ENCODE results near the gene SLC2A10.

SLC2A10 gene

DNA sequence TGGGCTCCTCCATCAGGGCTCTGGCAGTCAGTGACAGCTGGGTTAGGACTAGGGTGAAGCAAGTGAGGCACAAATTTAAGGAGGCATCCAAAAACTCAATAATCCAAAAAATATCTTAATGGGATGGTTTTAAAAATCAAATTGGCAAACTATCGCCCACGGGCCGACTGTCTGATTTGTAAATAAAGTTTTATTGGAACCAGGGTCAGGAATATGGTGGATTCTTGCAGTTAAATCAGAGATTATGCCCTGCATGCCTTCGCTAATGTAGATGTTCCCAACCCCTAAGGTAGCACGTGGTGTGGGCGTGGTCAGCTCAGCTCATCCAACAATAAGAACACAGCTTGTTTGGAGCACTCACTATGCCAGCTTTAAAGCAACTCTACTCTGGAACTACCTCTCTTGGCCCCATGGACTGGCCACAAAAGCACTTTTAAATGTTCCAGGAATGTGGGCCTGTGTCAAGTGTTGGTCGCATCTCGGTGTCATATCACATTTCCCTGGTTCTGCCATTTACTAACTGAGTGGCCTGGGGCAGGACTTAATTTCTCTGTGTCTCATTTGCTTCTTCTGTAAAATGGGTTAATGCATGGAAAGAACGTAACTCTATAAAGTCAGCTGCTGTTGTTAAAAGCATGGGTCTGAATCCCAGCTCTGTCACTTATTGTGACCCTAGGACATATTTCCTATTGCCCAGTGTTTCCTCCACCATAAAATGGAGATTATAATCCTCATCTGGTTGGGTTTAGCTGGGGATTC lies 27.2 kb upstream of the SLC2A10 start:
- no peak for DNase-seq

DNA sequence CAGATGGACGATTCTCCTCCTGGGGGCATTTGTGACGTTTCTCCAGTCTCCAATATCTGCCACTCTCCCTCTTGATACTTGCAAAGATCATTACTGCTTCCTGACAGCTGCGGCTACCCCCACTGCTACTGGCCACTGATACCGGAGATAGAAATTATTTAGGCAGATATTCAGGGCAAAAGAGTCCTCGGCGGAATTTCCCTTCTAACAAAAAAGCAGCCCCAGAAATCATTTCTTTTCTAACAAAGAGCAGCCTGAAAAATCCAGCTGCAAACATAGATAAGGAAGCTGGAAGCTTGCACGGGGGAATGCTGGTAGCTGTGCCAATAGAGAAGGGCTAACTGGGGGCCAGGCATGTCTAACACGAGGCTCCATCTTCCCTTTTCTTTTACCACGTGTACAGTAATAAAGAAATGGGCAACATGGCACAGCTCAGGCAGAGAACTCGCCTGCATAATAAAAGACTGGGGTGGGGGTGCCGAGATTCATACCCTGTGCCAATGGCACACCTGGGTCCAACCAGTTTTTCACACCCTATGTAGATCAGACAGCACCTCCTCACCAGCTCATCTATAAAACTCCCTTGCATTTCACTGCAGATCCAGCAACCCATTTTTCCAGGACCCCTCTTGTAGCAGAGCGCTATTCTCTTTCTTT lies 26.3 kb upstream of the SLC2A10 start:
- no peak for DNase-seq

DNA sequence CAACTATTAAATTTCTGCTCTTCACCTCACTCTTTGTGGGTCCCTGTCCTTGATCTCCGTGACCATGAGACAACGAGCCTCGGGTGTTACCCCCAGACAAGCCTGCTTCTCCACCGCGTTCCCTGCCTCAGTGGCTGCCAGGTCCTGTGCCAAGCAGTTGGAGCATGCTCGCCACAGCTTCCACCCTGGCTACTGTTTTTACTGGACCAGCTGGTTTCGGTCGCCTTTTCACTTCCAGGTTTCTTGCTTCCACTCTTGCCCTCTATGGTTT lies 25.8 kb upstream of the SLC2A10 start:
- no peak for DNase-seq

DNA sequence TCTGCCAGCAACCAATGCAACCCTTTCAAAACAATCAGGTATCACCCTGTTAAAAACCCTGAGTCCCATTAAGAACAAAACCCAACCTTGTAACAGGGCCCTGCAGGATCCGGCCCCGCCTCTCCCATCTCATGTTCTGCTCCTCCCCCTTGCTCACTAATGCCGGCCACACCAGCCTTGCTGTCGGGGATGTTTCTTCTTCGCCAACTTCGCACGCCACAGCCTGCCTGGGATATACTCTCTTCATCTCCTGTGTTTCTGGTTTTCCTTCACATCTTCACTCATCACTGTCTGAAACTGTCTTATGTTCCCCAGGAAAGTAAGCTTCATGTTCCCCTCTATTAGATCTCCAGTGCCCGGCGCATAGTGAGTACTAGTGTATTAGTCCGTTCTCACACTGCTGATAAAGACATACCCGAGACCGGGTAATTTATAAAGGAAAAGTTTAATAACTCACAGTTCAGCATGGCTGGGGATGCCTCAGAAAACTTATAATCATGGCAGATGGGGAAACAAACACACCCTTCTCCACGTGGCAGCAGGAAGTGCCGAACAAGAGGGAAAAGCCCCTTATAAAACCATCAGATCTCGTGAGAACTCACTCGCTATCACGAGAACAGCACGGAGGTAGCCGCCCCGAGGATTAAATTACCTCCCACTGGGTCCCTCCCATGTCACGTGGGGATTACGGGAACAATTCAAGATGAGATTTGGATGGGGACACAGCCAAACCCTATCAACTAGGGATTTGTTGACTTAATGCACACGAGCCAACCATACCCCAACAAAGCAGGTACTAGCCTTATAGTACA lies 25.3 kb upstream of the SLC2A10 start:
- no peak for DNase-seq

DNA sequence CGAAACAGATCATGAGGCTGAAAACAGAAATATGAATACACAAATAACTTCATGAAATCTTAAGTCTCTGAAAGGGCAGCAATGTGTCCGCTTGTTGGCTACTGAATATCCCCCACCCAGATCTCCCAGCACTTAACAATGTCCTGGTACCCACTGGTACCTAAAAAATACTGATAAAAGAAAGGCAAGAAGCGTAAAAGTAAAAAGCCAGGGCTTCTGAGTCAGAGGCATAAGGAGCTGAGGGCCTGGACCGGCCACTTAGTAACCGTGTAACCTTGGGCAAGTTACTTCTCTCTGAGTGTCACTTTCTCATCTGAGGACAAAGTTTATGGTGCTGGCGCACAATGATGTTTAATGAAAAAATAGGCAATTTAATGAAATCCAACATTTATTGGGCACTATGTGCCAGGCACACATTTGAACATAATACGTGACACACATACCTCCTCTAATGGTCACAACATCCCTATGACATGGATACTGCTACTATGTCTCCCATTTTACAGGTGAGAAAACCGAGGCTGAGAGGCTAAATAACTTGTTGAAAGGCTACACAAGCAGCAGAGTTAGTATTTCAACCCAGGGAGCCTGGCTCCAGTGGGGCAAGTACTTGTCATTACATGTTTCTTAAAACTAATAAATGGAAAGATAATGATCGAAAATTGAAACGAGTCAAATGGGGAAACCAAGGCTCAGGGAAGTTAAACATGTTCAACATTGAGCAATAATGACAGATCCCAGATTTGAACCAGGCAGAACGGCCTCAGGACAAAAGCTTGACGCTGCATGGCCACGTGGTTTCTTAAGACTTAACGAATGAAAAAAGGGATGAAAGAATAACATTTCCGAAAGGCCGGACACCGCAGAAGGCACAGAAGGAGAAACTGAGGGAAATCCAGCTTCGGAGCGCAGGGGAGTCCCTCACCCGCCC lies 21.0 kb upstream of the SLC2A10 start:
- DNase-seq: peak; percentile 30 to 47 (median 33)

DNA sequence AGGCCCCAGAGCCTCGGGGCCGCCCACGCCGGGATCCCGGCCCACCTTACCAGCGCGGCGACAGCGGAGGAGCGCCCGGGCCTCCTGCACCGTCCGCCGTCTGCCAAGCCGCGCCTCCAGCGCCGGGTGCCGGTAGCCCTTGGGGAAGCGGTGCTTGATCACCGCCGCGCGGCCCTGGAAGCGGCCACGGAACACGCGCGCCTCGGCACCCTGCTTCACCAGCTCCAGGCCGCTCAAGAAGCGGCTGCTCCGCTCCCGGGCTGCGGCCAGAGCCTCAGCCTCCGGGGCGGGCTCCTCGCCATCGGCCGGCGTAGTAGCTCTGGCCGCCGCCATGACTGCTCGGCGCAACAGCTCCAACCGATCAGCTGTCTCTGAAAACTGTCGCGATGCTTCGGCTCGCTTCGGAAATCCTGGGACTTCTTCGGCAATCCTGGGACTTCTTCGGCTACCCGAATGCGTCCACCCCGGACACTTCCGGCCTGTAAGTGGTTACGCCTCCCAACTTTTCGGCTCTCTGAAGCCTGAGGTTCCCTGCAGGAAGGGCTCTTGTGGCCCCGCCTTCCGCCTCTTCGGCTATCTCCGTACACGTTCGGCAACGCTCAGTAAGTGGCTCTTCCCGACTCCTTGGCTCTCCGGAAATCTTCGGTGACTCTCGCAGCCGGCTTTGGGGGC lies 20.2 kb upstream of the SLC2A10 start, which contains the start of gene TP53RK:
Gene TP53RK (minus strand): TSS at position 363 of the 672 bp plus-strand sequence. CDS start 30 bp downstream, at position 333.
- peak; percentile 98 to 100 (median 99) for DNase-seq

DNA sequence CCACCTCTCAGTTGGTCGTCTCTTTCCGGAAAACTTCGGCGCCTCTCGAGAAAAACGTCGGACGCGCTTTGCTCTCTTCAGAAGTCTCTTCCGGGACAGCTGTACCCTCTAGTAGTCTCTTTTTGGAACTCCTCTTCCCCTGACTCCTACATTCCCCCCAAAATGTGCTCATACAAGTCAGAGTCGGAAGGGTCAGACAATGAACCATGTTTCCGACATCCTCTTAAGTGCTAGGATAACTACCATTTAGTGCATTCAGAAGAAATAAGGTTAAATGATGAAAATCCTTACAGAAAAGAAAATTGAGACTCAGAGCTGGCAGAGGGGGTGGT lies 19.7 kb upstream of the SLC2A10 start:
- no peak for DNase-seq

DNA sequence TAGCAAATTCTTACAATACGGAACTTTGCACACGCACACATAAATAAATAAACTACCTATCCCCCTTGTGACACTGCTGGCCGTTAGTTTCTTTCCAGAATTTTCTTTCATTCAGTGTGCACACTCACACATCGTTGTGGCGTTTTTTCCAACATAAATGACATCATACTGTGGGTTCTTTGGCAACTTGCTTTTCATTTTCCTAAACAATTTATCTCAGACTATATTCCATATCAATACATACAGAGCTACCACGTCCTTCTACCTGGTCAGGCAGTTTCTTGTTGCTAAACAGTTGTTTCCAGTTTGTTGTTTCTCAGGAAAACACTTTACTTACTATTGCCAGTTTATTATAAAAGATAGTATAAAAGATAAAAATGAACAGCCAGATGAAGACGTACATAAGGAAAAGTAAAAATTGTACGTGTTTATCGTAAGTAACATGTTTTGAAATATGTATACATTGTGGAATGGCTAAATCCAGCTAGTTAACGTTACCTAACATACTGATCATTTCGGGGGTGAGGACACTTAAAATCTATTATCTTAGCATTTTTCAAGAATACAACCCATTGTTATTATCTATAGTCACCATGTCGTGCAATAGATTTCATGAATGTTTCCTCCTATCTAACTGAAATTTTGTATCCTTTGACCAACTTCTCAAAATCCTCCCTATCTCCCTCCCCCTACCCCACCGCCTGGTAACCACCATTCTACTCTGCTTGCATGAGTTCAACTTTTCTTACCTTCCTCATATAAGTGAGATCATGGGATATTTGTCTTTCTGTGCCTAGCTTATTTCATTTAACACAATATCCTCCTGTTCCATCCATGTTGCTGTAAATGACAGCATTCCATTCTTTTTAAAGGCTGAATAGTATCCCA lies 19.0 kb upstream of the SLC2A10 start:
- peak in 2 of 3 donors; percentile 16 to 21 for DNase-seq

DNA sequence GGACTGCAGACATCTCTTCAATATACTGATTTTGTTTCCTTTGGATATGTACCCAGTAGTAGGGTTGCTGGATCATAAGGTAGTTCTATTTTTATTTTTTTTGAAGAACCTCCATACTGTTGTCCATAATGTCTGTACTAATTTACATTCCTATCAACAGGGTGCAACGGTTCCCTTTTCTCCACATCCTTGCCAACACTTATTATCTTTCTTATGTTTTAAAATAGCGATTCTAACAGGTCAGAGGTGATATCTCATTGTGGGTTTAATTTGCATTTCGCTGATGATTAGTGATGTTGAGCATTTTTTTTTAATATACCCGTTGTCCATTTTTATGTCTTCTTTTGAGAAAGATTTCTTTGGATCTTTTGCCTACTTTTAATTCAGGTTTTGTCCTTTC lies 18.3 kb upstream of the SLC2A10 start:
- DNase-seq: no peak

DNA sequence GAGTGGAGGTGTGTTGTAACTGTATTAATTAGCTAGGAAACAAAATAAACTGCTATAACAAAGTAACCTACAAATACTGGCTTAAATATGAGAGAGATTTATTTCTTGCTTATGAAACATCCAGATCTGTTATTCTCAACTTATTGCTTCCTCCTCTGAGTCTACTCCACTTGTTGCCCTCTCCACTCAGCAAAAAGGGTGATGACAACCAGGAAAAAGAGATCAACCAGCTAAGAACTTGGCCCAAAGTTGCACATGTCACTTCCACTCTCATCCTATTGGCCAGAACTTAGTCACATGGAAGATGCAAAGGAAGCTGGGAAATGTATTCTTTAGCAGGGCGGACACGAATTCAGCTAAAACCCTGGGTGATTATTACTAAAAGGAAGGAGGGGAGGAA lies 15.0 kb upstream of the SLC2A10 start:
- DNase-seq: peak; percentile 57 to 76 (median 73)

DNA sequence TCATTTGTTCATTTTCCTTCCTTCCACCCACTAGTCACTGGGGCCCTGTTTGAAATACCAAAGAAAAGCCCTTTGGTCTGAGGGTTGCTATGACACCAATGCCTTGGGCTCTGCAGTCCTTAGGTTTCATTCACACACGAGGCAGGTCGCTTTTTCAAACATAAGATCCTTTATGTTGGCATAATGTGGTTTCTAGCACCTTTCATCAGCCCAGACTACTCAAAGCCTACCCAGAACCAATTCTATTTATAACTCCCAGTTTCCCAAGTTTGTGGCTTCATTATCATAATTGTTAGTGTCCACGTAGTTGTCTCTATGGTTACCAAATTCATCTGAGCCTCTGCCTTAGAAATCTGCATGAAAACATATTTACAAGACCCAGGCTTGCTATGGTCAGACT lies 13.6 kb upstream of the SLC2A10 start:
- no peak for DNase-seq

DNA sequence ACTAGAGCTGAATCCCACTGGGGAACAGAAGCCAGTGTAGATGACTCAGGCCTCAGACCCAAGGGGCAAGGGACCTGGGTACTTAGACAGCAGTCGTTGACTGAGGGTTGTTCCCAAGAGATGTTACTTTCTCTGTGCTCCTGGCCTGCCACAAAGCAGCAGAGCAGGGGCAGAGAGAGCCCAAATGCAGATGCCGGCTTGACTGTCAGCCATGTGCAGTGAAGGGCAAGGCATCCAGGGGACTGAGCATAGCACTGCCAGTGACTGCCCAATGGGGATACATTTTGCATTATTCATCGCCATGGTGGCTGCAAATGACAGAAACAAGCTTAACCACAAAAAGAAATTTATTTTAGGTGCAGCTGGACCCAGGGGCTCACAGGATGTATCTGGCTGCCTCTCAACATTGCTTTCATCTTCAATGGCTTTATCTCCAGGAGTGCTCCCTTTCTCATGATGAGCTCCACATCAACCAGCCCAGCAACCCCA lies 12.6 kb upstream of the SLC2A10 start:
- DNase-seq: no peak

DNA sequence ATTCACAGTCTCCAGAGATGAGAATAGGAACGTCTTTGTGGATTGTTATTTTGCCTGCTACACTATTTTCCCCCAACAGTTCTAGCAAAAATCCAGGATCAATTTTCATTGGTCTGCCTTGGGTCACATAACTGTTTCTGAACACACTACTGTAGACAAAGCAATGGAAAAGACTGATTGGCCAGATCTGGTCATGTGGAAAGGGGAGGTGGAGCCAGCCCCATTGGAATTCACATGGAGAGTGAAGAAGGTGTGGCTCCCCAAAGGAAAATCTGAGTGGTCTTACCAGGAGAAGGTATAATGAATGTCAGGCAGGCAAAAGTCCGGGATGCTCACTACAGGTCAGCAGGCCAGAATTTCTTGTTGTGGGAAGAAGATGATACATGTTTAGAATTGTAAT lies 10.7 kb upstream of the SLC2A10 start:
- no peak for DNase-seq

DNA sequence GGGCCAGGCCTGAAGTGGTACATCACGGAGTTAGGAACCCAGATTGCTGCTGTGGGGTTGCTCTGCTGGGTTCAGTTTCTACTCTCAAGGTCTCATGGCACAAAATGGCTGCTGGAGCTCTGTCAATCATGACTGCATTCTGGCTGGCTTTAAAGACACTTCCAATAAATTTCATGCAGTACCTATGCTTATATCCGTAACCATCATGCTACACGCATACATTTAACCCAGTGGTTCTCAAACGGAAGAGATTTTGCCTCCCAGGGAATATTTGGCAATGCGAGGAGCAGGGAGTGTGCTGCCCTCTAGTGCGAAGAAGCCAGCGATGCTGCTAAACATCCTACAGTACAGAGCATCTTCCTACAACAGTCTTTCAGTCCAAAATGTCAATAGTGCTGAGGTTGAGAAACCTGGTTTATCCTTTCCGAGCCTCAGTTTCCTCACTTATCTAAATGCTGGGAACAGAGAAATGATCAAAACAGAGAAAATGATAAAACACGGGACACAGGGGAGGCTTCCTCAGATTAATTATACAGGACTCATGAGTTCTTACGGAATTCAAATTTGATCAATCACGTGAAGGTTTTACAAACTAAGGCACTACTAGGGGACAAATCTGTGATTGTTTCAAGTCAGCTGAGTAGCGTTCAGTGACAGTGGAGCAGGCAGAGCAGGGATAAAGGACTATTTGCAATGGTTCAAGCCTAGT lies 9.6 kb upstream of the SLC2A10 start:
- peak; percentile 53 to 57 (median 54) for DNase-seq

DNA sequence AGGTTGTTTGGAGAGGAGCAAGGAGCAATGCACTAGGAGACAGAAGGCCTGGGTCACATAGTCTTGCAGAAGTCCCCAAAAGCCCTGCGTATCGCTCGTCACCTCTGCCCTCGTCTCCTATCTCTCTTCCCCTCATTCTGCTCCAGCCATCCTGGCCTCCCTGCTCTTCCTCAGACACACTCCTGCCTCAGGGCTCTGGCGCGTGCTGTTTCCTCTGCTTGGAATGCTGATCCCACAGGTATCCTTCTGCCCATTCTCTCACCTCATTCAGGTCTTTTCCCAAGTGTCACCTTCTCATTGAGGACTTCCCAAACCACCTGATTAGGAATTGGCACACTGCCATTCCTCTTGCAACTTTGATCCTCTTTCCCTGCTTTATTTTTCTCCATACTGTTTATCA lies 9.0 kb upstream of the SLC2A10 start:
- DNase-seq: no peak

DNA sequence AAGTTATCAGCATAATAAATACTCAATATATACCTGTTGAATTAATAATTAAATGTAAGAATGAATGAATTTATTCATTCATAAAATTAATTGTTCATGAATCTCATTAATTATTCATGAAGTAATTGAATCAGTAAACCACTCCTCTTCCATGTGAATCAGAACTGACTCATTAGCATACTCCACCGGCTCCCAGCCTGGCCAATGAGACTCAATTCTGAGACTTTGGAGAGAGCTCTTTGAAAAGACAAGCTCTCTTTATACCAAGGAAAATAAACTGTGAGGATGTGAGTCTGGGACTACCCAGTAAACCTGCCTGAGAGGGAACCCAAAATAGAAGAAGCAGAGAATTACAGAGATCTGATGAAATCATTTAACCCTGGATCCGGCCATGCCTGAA lies 8.4 kb upstream of the SLC2A10 start:
- no peak for DNase-seq

DNA sequence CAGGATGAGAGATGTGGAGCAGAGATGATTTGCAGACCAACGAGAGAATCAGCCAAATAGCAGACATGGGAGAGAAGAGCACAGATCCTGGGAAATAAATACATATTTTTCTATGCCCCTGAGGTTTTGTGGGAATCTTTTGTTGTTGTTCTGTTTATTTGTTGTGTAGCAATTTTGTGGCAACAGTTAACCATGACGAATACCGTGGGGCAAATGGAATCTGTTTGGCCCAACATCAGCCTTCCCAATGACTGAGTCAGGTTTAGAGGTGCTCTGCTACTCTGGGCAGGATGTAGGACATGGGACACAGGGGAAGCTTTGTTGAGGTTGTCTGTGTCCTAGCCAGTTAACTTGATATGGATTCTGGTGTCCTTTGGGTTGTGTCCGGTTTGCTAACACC lies 7.9 kb upstream of the SLC2A10 start:
- no peak for DNase-seq

DNA sequence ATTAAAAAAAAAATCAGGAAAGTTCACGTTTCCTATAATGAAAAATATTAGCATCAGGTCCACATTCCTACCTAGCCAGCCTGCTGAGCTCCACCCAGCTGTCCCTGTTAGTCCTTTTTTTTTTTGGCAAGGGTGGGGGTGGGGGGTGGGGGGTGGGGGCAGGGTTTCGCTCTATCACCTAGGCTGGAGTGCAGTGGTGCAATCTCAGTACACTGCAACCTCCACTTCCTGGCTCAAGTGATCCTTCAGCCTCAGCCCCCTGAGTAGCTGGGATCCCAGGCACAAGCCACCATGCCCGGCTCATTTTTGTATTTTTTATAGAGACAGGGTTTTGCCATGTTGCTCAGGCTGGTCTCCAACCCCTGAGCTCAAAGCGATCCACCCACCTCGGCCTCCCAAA lies 7.5 kb upstream of the SLC2A10 start:
- no peak for DNase-seq

DNA sequence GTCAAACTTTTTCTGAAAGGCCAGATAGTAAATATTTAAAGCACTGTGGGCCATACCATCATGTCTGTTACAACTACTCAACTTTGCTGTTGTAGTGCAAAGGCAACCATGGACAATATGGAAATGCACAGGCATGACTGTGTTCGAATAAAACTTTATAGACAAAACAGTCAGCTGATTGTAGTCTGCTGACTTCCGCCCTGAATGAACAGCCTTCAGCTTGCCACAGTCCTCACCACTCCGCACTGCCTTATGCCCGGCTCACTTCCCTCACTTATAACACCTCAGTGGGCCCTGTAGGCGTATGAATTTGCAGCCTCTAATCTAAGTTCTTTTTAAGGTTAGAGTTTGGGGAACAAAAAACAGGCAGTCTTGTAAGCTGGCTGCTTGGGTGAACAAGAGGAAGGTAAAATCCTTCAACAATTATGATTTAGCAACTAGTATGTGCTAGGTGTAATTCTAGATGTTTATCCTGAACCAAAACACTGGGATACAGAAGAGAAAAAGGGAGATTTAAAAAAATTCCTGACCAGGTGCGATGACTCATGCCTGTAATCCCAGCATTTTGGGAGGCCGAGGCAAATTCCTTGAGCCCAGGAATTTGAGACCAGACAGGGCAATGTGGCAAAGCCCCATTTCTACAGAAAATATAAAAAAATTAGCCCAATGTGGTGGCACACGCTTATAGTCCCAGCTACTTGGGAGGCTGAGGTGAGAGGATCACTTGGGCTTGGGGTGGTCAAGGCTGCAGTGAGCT lies 6.8 kb upstream of the SLC2A10 start:
- no peak for DNase-seq

DNA sequence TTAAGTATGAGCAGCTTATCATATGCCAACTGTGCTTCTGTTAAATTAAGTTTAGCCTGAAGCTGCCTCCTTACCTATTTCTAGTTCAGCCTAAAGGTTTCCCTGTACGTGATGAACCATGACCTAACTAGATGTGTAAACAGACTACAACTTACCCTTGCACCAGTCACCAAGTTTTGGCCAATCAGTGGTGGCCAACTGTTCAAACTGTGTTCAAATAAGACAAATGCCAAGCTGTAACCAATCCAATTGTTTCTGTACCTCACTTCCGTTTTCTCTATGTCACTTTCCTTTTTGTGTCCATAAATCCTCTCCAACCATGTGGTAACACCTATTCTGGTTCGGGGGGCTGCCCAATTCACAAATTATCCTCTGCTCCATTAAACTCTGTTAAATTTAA lies 6.0 kb upstream of the SLC2A10 start:
- DNase-seq: no peak

All from suppressor macrophage treated with lipopolysaccharide for 1 hour (primary cell).